Right lobe of liver (tissue), 6 donors: ENCODE data around the gene TAS2R1. TPM values are rescaled to one million over a fixed set of nuclear protein-coding genes. Genes with fewer than 3 reads are reported as not detected.

ENCODE experiments used
- ATAC-seq, 4 donors: fragments of 200-7000 bp; cut with Tn5 transposase; one replicate each; pipeline ENCODE4 v1.9.1; 2020; ENCODE audit warnings: mild to moderate bottlenecking in 4 of 4, moderate library complexity in 4 of 4
- DNase-seq, 3 donors: peaks; one replicate each; pipeline ENCODE4 v3.0.0-alpha.2; 2020
- H3K27ac ChIP-seq, 3 donors: fragments of 200-600 bp; one replicate each; pipeline ENCODE4 v1.8.0; 2022
- H3K27me3 ChIP-seq, 2 donors: fragments of 200-600 bp; one replicate each; pipeline ENCODE4 v1.8.0; 2022
- H3K36me3 ChIP-seq, 4 donors: fragments of 200-600 bp; sonication (generic) in 1 of 4; one replicate each; pipeline versions ENCODE4 v1.5.1 to v1.8.0; 2017 to 2022; ENCODE audit warnings: control low read depth in 1 of 4
- H3K4me1 ChIP-seq, 4 donors: fragments of 200-600 bp; sonication (generic) in 1 of 4; one replicate each; pipeline versions ENCODE4 v1.5.1 to v1.8.0; 2017 to 2022; ENCODE audit warnings: control low read depth in 1 of 4
- H3K4me3 ChIP-seq, 3 donors: fragments of 200-600 bp; one replicate each; pipeline ENCODE4 v1.8.0; 2022
- H3K9me3 ChIP-seq, 4 donors: fragments of 200-600 bp; sonication (generic) in 1 of 4; one replicate each; pipeline versions ENCODE4 v1.5.1 to v1.8.0; 2017 to 2022; ENCODE audit warnings: control low read depth in 1 of 4
- CTCF ChIP-seq, 4 donors: fragments of 200-600 bp in 3 of 4; fragments of 450-650 bp in 1 of 4; IDR thresholded peaks; one replicate each; pipeline versions ENCODE4 v1.5.1 to v1.8.0; 2016 to 2022; ENCODE audit warnings: antibody characterized with exemption in 4 of 4, mild to moderate bottlenecking in 2 of 4
- POLR2A ChIP-seq: fragments of 450-650 bp; IDR thresholded peaks from one replicate; pipeline ENCODE4 v1.6.1; 2017; ENCODE audit warnings: antibody characterized with exemption, mild to moderate bottlenecking
- WGBS: methylation state at CpG from one replicate; pipeline ENCODE4 v1.1.6; 2018; ENCODE audit warnings: low coverage, low lambda C conversion rate; ENCODE audit not compliant: insufficient coverage; ENCODE audit errors: missing lambda C conversion rate; 5-methylcytosine and 5-hydroxymethylcytosine counted together
- intact Hi-C, 2 donors: fragments of 100-400 bp; cut with DNase I; formaldehyde crosslinking; loops; one replicate each; pipeline versions ENCODE4 v1.11.2 to v1.14.1; 2022
- total RNA-seq, 6 experiments: library from RNA; depleted of rRNA in 2 of 6; stranded (reverse); fragments of >200 nt in 2 of 6; fragmentation: NEBNext Ultra II Directional in 3 of 6; extraction: Animal tissue kit (Norgen Biotek cat#: 25700) in 3 of 6; gene quantifications; one replicate each; pipeline versions ENCODE4 v1.1.0 to v1.2.4, GENCODE V29; 2016 to 2023
- donor health status: DM: no; HTN: yes; CAD: no.
- donor health status: DM: no; HTN: no; CAD: no.
- donor health status: DM: no; HTN: no; CAD: no.
- donor health status: DM: no; HTN: yes; CAD: no.
- donor health status: DM: no; HTN: yes; CAD: no.

Gene TAS2R1
- total RNA-seq, 6 experiments from 2014 or later, result not detected

- H3K36me3 ChIP-seq, result no peaks in the 10 kb centered on the region
- H3K4me1 ChIP-seq, result peaks cover 0 to 10% (median 0%) of the 10 kb centered on the region in 4 donors
- no peak overlapping the region for H3K27ac ChIP-seq
- H3K27me3 ChIP-seq, result no peaks in the 10 kb centered on the region
- 62% methylated on average over 2 of the region's 2 CpGs for WGBS
- no peak for ATAC-seq
- no peak overlapping the region for H3K4me3 ChIP-seq
- DNase-seq, result no peak
- H3K9me3 ChIP-seq, result no peaks in the 10 kb centered on the region
- no peak for TF ChIP-seq POLR2A
- TF ChIP-seq CTCF (IDR thresholded peaks at IDR 0.05), result no peak
- intact Hi-C loops, result no loop called here
Measured at GRCh38 chr5:9608093-9608492, 22.1 kb downstream of the TAS2R1 start.

GRCh38 chr5:9605041-9605838, 24.9 kb downstream of the TAS2R1 start:
- ATAC-seq (peak in 3 of 4 donors; percentile 70 to 90 (median 84)), DNase-seq (no peak)
- TF ChIP-seq CTCF (IDR thresholded peaks at IDR 0.05) (no peak), POLR2A (no peak)
- H3K4me3 ChIP-seq, result no peak overlapping the region
- no peaks in the 10 kb centered on the region for H3K27me3 ChIP-seq
- H3K4me1 ChIP-seq, result peaks cover 0 to 10% (median 0%) of the 10 kb centered on the region in 4 donors
- H3K9me3 ChIP-seq, result no peaks in the 10 kb centered on the region
- 40% methylated on average over 6 of the region's 6 CpGs for WGBS
- no peak overlapping the region for H3K27ac ChIP-seq
- intact Hi-C loops, result no loop called here
- H3K36me3 ChIP-seq, result no peaks in the 10 kb centered on the region

- Histone ChIP-seq H3K4me3 (no peak overlapping the region), H3K27ac (no peak overlapping the region), H3K36me3 (no peaks in the 10 kb centered on the region), H3K27me3 (no peaks in the 10 kb centered on the region), H3K9me3 (no peaks in the 10 kb centered on the region), H3K4me1 (peaks cover 0 to 10% (median 0%) of the 10 kb centered on the region in 4 donors)
- TF ChIP-seq CTCF (IDR thresholded peaks at IDR 0.05), result no peak
- no peak for TF ChIP-seq POLR2A
- DNase-seq, result no peak
- intact Hi-C loops, result no loop called here
- 58% methylated on average over 4 of the region's 5 CpGs for WGBS
- no peak for ATAC-seq
Measured at GRCh38 chr5:9604416-9604815, 25.7 kb downstream of the TAS2R1 start.

- H3K36me3 ChIP-seq, result no peaks in the 10 kb centered on the region
- no peaks in the 10 kb centered on the region for H3K9me3 ChIP-seq
- intact Hi-C loops, result no loop called here
- H3K4me1 ChIP-seq, result peaks cover 0 to 10% (median 0%) of the 10 kb centered on the region in 4 donors
- ATAC-seq, result no peak
- no peaks in the 10 kb centered on the region for H3K27me3 ChIP-seq
- no peak overlapping the region for H3K27ac ChIP-seq
- 48% methylated on average over 7 of the region's 7 CpGs for WGBS
- TF ChIP-seq POLR2A, result no peak
- no peak for TF ChIP-seq CTCF (IDR thresholded peaks at IDR 0.05)
- DNase-seq, result no peak
- H3K4me3 ChIP-seq, result no peak overlapping the region
Measured at GRCh38 chr5:9601055-9601739, 29.0 kb downstream of the TAS2R1 start.
